Measurements from ENCODE around the gene VWA7.

Gene VWA7

GRCh38 chr6:31775184-31775583, 1.9 kb downstream of the VWA7 start:
- TF ChIP-seq, protein P1, sequence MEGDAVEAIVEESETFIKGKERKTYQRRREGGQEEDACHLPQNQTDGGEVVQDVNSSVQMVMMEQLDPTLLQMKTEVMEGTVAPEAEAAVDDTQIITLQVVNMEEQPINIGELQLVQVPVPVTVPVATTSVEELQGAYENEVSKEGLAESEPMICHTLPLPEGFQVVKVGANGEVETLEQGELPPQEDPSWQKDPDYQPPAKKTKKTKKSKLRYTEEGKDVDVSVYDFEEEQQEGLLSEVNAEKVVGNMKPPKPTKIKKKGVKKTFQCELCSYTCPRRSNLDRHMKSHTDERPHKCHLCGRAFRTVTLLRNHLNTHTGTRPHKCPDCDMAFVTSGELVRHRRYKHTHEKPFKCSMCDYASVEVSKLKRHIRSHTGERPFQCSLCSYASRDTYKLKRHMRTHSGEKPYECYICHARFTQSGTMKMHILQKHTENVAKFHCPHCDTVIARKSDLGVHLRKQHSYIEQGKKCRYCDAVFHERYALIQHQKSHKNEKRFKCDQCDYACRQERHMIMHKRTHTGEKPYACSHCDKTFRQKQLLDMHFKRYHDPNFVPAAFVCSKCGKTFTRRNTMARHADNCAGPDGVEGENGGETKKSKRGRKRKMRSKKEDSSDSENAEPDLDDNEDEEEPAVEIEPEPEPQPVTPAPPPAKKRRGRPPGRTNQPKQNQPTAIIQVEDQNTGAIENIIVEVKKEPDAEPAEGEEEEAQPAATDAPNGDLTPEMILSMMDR (IDR thresholded peaks at IDR 0.05): no peak
- Mint-ChIP-seq H3K36me3 (ENCODE audit: low read depth) (no peaks in the 10 kb centered on the region), H3K9me3 (no peaks in the 10 kb centered on the region), H3K4me1 (peaks cover 27% of the 10 kb centered on the region), H3K4me3 (no peak overlapping the region), H3K27me3 (ENCODE audit: low read depth, poor library complexity) (no peaks in the 10 kb centered on the region), H3K27ac (peak overlapping the region; percentile 36)
- no peak for DNase-seq

DNA sequence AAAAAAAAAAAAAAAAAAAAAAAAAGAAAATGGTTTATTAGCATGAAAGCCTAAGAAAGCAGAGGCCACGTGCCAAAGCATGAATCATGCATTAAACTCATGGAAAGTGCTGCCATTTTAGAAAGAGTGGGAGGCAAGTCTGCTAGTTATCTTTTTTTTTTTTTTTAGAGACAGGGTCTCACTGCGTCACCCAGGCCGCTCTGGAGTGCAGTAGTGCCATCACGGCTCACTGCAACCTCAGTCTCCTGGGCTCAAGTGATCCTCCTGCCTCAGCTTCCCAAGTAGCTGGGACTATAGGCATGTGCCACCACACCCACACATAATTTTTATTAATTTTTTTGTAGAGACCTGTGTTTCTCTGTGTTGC, 5.2 kb downstream of the VWA7 start:
- no peak for DNase-seq
- Mint-ChIP-seq H3K27ac (no peak overlapping the region), H3K27me3 (ENCODE audit: low read depth, poor library complexity) (peaks cover 3% of the 10 kb centered on the region), H3K9me3 (no peaks in the 10 kb centered on the region), H3K4me1 (peaks cover 23% of the 10 kb centered on the region), H3K36me3 (ENCODE audit: low read depth) (no peaks in the 10 kb centered on the region), H3K4me3 (no peak overlapping the region)
- TF ChIP-seq, protein P1 (IDR thresholded peaks at IDR 0.05): no peak

DNA sequence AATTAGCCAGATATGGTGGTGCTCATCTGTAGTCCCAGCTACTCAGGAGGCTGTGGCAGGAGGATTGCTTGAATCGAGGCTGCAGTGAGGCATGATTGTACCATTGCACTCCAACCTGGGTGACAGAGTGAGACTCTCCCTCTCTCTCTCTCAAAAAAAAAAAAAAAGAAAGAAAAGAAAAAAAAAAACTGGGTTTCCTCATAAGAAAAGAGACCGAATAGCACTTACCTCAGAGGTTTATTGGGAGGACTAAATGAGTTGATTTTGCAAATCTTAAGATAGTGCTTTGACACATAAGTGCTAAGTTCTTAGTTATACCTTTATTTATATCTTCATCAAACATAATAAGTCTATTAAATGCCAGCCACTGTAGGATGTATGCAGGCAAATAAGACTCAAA, 6.3 kb downstream of the VWA7 start:
- no peak for DNase-seq
- peaks cover 3% of the 10 kb centered on the region for H3K27me3 Mint-ChIP-seq (ENCODE audit: low read depth, poor library complexity)
- H3K9me3 Mint-ChIP-seq: no peaks in the 10 kb centered on the region
- TF ChIP-seq, protein P1 (IDR thresholded peaks at IDR 0.05): no peak
- H3K36me3 Mint-ChIP-seq (ENCODE audit: low read depth): no peaks in the 10 kb centered on the region
- H3K4me1 Mint-ChIP-seq: peaks cover 22% of the 10 kb centered on the region
- no peak overlapping the region for H3K27ac Mint-ChIP-seq
- H3K4me3 Mint-ChIP-seq: no peak overlapping the region

GRCh38 chr6:31769684-31770371, 7.3 kb downstream of the VWA7 start:
- TF ChIP-seq, protein P1 (IDR thresholded peaks at IDR 0.05): peak; percentile 47
- H3K27ac Mint-ChIP-seq: no peak overlapping the region
- H3K9me3 Mint-ChIP-seq: no peaks in the 10 kb centered on the region
- no peaks in the 10 kb centered on the region for H3K36me3 Mint-ChIP-seq (ENCODE audit: low read depth)
- no peak overlapping the region for H3K4me3 Mint-ChIP-seq
- peaks cover 3% of the 10 kb centered on the region for H3K27me3 Mint-ChIP-seq (ENCODE audit: low read depth, poor library complexity)
- peaks cover 14% of the 10 kb centered on the region for H3K4me1 Mint-ChIP-seq
- DNase-seq: peak; percentile 41

GRCh38 chr6:31768363-31769257, 8.5 kb downstream of the VWA7 start:
- peaks cover 4% of the 10 kb centered on the region for H3K27me3 Mint-ChIP-seq (ENCODE audit: low read depth, poor library complexity)
- H3K9me3 Mint-ChIP-seq: no peaks in the 10 kb centered on the region
- no peak overlapping the region for H3K27ac Mint-ChIP-seq

More at GRCh38 chr6:31768363-31769257, 8.5 kb downstream of the VWA7 start:
- Mint-ChIP-seq H3K4me3 (no peak overlapping the region), H3K36me3 (ENCODE audit: low read depth) (peaks cover 5% of the 10 kb centered on the region), H3K4me1 (peaks cover 26% of the 10 kb centered on the region)
- DNase-seq: no peak
- TF ChIP-seq, protein P1 (IDR thresholded peaks at IDR 0.05): no peak
